ENCODE measurements around the gene RNF32.

GRCh38 chr7:156594283-156595080 lies 46.1 kb upstream of the RNF32 start:
- no peak for TF ChIP-seq POLR2A (IDR thresholded peaks at IDR 0.05; ENCODE audit: low read length)
- no peak for TF ChIP-seq GATA1 (IDR thresholded peaks at IDR 0.05; ENCODE audit: low read depth, low read length)
